Keratinocyte (primary cell): Measurements from ENCODE around the gene POP4.

Experiments used
- EZH2 ChIP-seq: IDR thresholded peaks from one replicate; pipeline ENCODE4 v1.6.1; 2012; ENCODE audit warnings: inconsistent platforms, mild to moderate bottlenecking, low read length, moderate library complexity
- TF ChIP-seq, protein P1 (sequence below), 3 experiments: IDR thresholded peaks in 1 of 3; conservative IDR thresholded peaks in 1 of 3; optimal IDR thresholded peaks in 1 of 3; 2 replicates in 2 of 3; 3 replicates in 1 of 3; pipeline versions ENCODE3 to v1.5.1; 2011; ENCODE audit warnings: low read length in 3 of 3, mild to moderate bottlenecking in 3 of 3, moderate library complexity in 2 of 3, control low read depth in 1 of 3, inconsistent platforms in 1 of 3; ENCODE audit not compliant: insufficient read depth in 2 of 3; ENCODE audit errors: extremely low read depth in 1 of 3

DNA sequence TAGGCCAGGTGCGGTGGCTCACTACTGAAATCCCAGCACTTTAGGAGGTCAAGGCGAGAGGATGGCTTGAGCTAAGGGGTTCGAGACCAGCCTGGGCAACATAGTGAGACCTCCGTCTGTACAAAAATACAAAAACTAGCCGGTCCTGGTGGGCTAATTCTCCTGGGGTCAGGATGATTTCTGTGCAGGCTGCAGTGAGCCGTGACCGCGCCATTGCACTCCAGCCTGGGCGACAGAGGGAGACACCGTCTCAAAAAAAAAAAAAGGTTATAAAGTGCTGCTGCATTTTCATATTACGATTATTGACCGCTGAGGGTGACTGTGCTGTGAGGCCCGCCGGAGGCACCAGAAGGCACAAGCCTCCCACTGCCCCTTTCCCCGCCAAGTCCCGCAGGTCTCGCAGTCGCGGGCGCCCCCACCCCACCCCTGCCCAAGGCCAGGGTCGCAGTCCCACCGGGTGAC, 58.7 kb downstream of the POP4 start:
- TF ChIP-seq, protein P1, sequence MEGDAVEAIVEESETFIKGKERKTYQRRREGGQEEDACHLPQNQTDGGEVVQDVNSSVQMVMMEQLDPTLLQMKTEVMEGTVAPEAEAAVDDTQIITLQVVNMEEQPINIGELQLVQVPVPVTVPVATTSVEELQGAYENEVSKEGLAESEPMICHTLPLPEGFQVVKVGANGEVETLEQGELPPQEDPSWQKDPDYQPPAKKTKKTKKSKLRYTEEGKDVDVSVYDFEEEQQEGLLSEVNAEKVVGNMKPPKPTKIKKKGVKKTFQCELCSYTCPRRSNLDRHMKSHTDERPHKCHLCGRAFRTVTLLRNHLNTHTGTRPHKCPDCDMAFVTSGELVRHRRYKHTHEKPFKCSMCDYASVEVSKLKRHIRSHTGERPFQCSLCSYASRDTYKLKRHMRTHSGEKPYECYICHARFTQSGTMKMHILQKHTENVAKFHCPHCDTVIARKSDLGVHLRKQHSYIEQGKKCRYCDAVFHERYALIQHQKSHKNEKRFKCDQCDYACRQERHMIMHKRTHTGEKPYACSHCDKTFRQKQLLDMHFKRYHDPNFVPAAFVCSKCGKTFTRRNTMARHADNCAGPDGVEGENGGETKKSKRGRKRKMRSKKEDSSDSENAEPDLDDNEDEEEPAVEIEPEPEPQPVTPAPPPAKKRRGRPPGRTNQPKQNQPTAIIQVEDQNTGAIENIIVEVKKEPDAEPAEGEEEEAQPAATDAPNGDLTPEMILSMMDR (optimal IDR thresholded peaks at IDR 0.05 in 1 of 3, IDR thresholded peaks at IDR 0.05 in 1 of 3, conservative IDR thresholded peaks at IDR 0.05 in 1 of 3; ENCODE audit: extremely low read depth in 1 of 3, insufficient read depth in 2 of 3, low read length in 3 of 3), result no peak
- TF ChIP-seq EZH2, result no peak
